Adrenal gland (tissue), 12 donors: ENCODE data around the gene TNFSF8. TPM values are rescaled to one million over a fixed set of nuclear protein-coding genes. Genes with fewer than 3 reads are reported as not detected.

Experiments
- DNase-seq, 7 donors: peaks; one replicate each; pipeline ENCODE4 v3.0.0-alpha.2; 2019 to 2020
- H3K27ac ChIP-seq, 5 donors: fragments of 200-600 bp; sonication (generic) in 4 of 5; 1 replicate in 3 of 5; 2 replicates in 2 of 5; pipeline versions ENCODE4 v1.5.1 to v1.8.0; 2016 to 2020; ENCODE audit warnings: mild to moderate bottlenecking in 1 of 5
- H3K27me3 ChIP-seq: fragments of 200-600 bp; 2 replicates; pipeline ENCODE4 v1.8.0; 2021
- H3K36me3 ChIP-seq, 2 donors: fragments of 200-600 bp; replicated peaks in 1 of 2; 1 replicate in 1 of 2; 2 replicates in 1 of 2; pipeline versions ENCODE4 v1.5.1 to v1.8.0; 2018 to 2022
- H3K4me1 ChIP-seq, 2 donors: fragments of 200-600 bp; replicated peaks in 1 of 2; 1 replicate in 1 of 2; 2 replicates in 1 of 2; pipeline versions ENCODE4 v1.5.1 to v1.8.0; 2018 to 2021
- H3K4me3 ChIP-seq, 4 donors: fragments of 200-600 bp; sonication (generic) in 3 of 4; one replicate each; pipeline ENCODE4 v1.5.1; 2016 to 2018
- H3K9me3 ChIP-seq, 3 donors: fragments of 200-600 bp; sonication (generic) in 1 of 3; replicated peaks in 1 of 3; 1 replicate in 2 of 3; 2 replicates in 1 of 3; pipeline versions ENCODE4 v1.5.1 to v1.8.0; 2016 to 2021
- POLR2A ChIP-seq, 2 donors: fragments of 450-650 bp; IDR thresholded peaks; one replicate each; pipeline ENCODE4 v1.6.1; 2017; ENCODE audit warnings: antibody characterized with exemption in 2 of 2, mild to moderate bottlenecking in 2 of 2, moderate library complexity in 1 of 2
- WGBS, 4 donors: extraction: QIAGEN DNeasy Blood & Tissue Kit in 2 of 4; methylation state at CpG; one replicate each; pipeline versions ENCODE4 v1.1.5 to v1.1.7; 2013 to 2017; 5-methylcytosine and 5-hydroxymethylcytosine counted together
- intact Hi-C, 2 donors: fragments of 100-400 bp; cut with DNase I; formaldehyde crosslinking; loops; one replicate each; pipeline versions ENCODE4 v1.14.1 to v1.15.0; 2022 to 2023
- polyA plus RNA-seq, 3 donors: library from polyadenylated mRNA; stranded (reverse); fragments of 200-250 nt in 2 of 3; fragments of 350-450 nt in 1 of 3; fragmentation: Illumina TruSeq in 1 of 3; extraction: RNeasy Lipid Tissue Mini Kit (QIAGEN cat#74804) in 1 of 3; gene quantifications; one replicate each; pipeline ENCODE4 v1.2.3, GENCODE V29; 2013 to 2014
- total RNA-seq, 9 donors: library from RNA; depleted of rRNA in 4 of 9; stranded (reverse); fragments of >200 nt in 4 of 9; fragments of 120-200 nt in 1 of 9; fragmentation: NEBNext Ultra II Directional in 1 of 9; extraction: Animal tissue kit (Norgen Biotek cat#: 25700) in 1 of 9; gene quantifications; one replicate each; pipeline versions ENCODE4 v1.1.0 to v1.2.4, GENCODE V29; 2013 to 2023
- TF ChIP-seq, protein P1 (sequence below), 6 experiments: fragments of 450-650 bp in 4 of 6; fragments of 200-600 bp in 2 of 6; sonication (generic) in 1 of 6; IDR thresholded peaks; 1 replicate in 5 of 6; 2 replicates in 1 of 6; pipeline versions ENCODE4 v1.5.1 to v1.8.0; 2016 to 2021; ENCODE audit warnings: antibody characterized with exemption in 6 of 6, mild to moderate bottlenecking in 2 of 6, moderate library complexity in 1 of 6
- donor health status: healthy with polysubstance abuse.
- donor health status: Bipolar disorder and iron deficiency.
- donor health status: DM: yes; HTN: yes; CAD: no.
- donor health status: DM: no; HTN: no; CAD: no.
- donor health status: DM: no; HTN: no; CAD: no.
- donor health status: DM: yes; HTN: yes; CAD: no.

TNFSF8 gene
- total and polyA plus RNA-seq, 12 donors: 0.34 to 4.8 (median 1.4) TPM

DNA sequence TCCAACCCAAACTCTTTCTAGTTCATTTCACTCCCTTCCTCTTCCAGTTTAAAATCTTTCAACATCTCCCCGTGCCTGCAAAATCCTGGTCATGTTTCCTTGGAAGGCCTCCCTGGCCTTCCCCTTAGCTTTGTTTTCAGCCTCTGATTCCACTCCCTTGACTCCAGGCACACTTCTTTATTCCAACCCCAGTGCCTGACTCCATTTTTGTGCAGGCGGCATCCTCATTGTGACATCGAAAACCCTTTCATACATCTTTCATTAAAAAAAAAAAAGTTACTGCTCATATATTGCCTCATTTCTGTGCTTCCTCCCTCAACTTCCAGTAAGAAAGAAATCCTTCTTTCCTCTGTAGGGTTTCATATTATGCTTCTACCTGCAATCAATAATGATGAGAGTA lies 7.1 kb upstream of the TNFSF8 start:
- 69 to 80% (median 75%) methylated on average over 3 of the region's 3 CpGs for WGBS, 4 donors
- no peak overlapping the region for H3K27ac ChIP-seq
- no peaks in the 10 kb centered on the region for H3K27me3 ChIP-seq
- peaks cover 0 to 19% of the 10 kb centered on the region in 2 donors for H3K4me1 ChIP-seq
- TF ChIP-seq, protein P1, sequence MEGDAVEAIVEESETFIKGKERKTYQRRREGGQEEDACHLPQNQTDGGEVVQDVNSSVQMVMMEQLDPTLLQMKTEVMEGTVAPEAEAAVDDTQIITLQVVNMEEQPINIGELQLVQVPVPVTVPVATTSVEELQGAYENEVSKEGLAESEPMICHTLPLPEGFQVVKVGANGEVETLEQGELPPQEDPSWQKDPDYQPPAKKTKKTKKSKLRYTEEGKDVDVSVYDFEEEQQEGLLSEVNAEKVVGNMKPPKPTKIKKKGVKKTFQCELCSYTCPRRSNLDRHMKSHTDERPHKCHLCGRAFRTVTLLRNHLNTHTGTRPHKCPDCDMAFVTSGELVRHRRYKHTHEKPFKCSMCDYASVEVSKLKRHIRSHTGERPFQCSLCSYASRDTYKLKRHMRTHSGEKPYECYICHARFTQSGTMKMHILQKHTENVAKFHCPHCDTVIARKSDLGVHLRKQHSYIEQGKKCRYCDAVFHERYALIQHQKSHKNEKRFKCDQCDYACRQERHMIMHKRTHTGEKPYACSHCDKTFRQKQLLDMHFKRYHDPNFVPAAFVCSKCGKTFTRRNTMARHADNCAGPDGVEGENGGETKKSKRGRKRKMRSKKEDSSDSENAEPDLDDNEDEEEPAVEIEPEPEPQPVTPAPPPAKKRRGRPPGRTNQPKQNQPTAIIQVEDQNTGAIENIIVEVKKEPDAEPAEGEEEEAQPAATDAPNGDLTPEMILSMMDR (IDR thresholded peaks at IDR 0.05): no peak
- no peak for TF ChIP-seq POLR2A (IDR thresholded peaks at IDR 0.05)
- H3K9me3 ChIP-seq: no peaks in the 10 kb centered on the region
- no peak overlapping the region for H3K4me3 ChIP-seq
- H3K36me3 ChIP-seq: no peaks in the 10 kb centered on the region
- DNase-seq: no peak
- intact Hi-C loops: no loop called here

DNA sequence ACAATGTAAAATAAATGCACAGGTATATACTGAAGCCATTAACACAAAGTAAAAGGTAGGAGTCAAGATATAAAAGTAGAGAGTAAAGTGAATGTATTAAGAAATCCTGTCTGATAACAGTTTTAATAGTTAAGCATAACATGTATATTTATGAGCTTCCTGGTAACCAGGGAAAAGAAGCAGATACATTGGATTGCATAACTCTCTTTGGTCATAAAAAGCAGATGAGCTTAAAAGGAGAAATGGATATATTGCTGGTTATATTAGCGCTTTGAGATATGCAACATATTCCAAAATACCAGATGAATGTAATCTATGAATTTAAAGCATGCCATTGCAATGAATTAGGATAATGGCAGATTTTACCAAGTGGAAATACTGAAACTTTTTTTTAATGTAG lies 6.2 kb upstream of the TNFSF8 start:
- H3K9me3 ChIP-seq: no peaks in the 10 kb centered on the region
- H3K4me1 ChIP-seq: peaks cover 0 to 19% of the 10 kb centered on the region in 2 donors
- no peaks in the 10 kb centered on the region for H3K36me3 ChIP-seq
- no peak overlapping the region for H3K4me3 ChIP-seq
- no peaks in the 10 kb centered on the region for H3K27me3 ChIP-seq
- no peak overlapping the region for H3K27ac ChIP-seq
- DNase-seq: no peak
- TF ChIP-seq, protein P1 (IDR thresholded peaks at IDR 0.05): no peak
- no peak for TF ChIP-seq POLR2A (IDR thresholded peaks at IDR 0.05)
- 64 to 89% (median 83%) methylated on average over 1 of the region's 1 CpG for WGBS, 4 donors
- intact Hi-C loops: no loop called here

DNA sequence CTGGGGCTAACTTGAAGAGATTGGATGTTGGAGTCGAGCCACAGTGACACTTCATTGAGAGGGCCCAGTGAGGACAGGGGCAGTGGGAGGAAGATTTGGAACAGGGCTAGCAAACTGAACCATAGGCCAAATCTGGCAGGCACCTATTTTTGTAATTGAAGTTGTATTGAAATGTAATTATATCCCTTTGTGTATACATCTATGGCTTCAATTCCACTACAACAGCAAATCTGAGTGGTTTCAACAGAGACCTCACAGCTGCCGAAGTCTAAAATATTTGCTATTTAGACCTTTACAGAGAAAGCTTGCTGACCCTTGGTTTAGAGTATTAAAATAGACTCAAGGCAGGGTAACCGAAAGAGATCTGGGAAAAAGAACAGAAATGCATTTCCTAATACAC lies 4.7 kb upstream of the TNFSF8 start:
- TF ChIP-seq, protein P1 (IDR thresholded peaks at IDR 0.05): no peak
- no peak for TF ChIP-seq POLR2A (IDR thresholded peaks at IDR 0.05)
- no peak overlapping the region for H3K4me3 ChIP-seq
- WGBS, 4 donors: 63 to 71% (median 68%) methylated on average over 3 of the region's 3 CpGs
- peaks cover 0 to 19% of the 10 kb centered on the region in 2 donors for H3K4me1 ChIP-seq
- intact Hi-C loops: no loop called here
- no peak for DNase-seq
- no peaks in the 10 kb centered on the region for H3K27me3 ChIP-seq
- H3K27ac ChIP-seq: no peak overlapping the region
- no peaks in the 10 kb centered on the region for H3K9me3 ChIP-seq
- no peaks in the 10 kb centered on the region for H3K36me3 ChIP-seq

DNA sequence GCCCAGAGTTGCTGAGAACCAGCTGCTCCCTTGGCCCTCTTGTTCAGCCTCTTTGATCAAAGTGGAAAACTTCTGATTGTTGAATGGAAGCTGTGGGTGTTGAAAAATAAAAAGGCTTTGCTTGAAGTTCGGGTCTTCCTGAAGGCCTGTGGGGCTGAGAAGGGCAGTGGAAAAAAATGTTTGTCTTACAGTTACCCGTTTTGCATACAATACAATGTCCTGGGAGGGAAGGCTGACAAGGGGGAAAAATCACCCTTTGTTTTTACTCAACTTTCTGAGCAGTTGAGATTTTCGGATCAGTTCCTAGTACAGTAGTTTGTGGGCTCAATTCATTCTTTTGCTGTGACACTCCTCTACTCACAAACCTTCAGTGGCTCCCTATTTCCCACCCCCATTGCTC lies 2.1 kb upstream of the TNFSF8 start:
- 60 to 79% (median 69%) methylated on average over 3 of the region's 3 CpGs for WGBS, 4 donors
- Histone ChIP-seq H3K4me3 (no peak overlapping the region), H3K4me1 (peaks cover 0 to 10% of the 10 kb centered on the region in 2 donors), H3K9me3 (no peaks in the 10 kb centered on the region), H3K27ac (no peak overlapping the region), H3K36me3 (no peaks in the 10 kb centered on the region), H3K27me3 (no peaks in the 10 kb centered on the region)
- intact Hi-C loops: no loop called here
- TF ChIP-seq, protein P1 (IDR thresholded peaks at IDR 0.05): no peak
- no peak for TF ChIP-seq POLR2A (IDR thresholded peaks at IDR 0.05)
- DNase-seq: no peak
